GM23248 (cell line): ENCODE results near the gene FAM193A.

ENCODE experiments used
- EZH2 ChIP-seq: fragments of 200-600 bp; sonication (generic); IDR thresholded peaks from 2 replicates; pipeline ENCODE4 v1.6.1; 2018; ENCODE audit warnings: antibody characterized with exemption, mild to moderate bottlenecking; ENCODE audit not compliant: insufficient read depth, poor library complexity, severe bottlenecking
- EZH2phosphoT487 ChIP-seq: fragments of 200-600 bp; sonication (generic); IDR thresholded peaks from 2 replicates; pipeline ENCODE4 v1.6.1; 2018; ENCODE audit warnings: antibody characterized with exemption, moderate library complexity, mild to moderate bottlenecking, low read depth; ENCODE audit not compliant: insufficient read depth

DNA sequence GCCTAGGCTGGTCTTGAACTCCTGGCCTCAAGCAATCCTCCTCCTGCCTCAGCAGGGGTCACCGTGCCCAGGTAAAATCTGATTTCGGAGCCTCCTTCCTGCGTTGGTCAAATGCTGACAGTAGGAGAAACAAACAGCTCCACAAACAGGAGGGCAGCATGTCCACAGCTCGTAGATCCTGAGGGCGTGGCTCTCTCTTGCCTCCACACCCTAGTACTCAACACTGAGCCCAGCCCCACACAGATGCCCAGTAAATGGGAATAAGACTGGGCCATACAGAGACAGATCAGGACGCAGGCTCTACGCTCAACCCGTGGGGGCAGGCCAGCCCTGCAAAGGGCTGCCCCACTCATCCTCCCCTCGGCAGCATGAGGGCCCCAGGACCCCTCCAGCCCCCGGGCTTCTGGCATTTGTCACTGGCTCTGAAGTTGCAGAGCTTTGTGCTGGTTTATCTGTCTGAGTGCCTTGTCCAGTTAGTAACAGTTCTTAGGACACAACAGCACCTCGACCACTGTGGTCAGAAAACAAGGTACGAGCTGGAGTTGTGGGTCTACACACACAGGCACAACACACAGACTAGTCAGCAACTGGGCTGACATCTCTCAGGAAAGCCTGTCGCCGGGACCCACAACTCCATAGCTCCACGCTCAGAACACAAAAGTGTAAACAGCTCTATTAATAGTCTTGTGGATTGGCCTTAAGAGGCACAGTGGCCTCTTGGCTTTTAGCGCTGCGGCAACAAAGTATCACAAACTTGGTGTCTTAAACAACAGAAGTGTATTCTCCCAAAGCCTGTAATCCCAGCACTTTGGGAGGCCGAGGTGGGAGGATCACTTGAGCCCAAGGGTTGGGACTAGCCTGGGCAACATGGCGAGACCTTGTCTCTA is 214.5 kb downstream of the FAM193A start:
- no peak for TF ChIP-seq EZH2
- no peak for TF ChIP-seq EZH2phosphoT487
